Islet precursor cell (in vitro differentiated cells): Measurements from ENCODE around the gene MAPKAP1.

ENCODE experiments used
- DNase-seq: peaks from one replicate; pipeline ENCODE4 v3.0.0-alpha.2; 2018

Gene MAPKAP1

GRCh38 chr9:125532812-125533594 is 174.0 kb downstream of the MAPKAP1 start:
- no peak for DNase-seq

GRCh38 chr9:125532412-125532811 is 174.6 kb downstream of the MAPKAP1 start:
- DNase-seq: no peak

GRCh38 chr9:125529589-125530515 is 177.2 kb downstream of the MAPKAP1 start:
- DNase-seq: no peak

- DNase-seq: no peak
These were observed 177.9 kb downstream of the MAPKAP1 start for GRCh38 chr9:125529107-125529506.

- no peak for DNase-seq
These were observed 179.5 kb downstream of the MAPKAP1 start for GRCh38 chr9:125527471-125528002.

GRCh38 chr9:125525921-125526631 is 180.9 kb downstream of the MAPKAP1 start:
- no peak for DNase-seq

- DNase-seq: peak; percentile 68
These were observed 182.2 kb downstream of the MAPKAP1 start for GRCh38 chr9:125524583-125525355.

- no peak for DNase-seq
These were observed 183.3 kb downstream of the MAPKAP1 start for GRCh38 chr9:125523681-125524080.

GRCh38 chr9:125522328-125522725 is 184.7 kb downstream of the MAPKAP1 start:
- DNase-seq: no peak

GRCh38 chr9:125521462-125522327 is 185.3 kb downstream of the MAPKAP1 start:
- DNase-seq: no peak

GRCh38 chr9:125519734-125520133 is 187.3 kb downstream of the MAPKAP1 start:
- DNase-seq: no peak

GRCh38 chr9:125517577-125517976 is 189.4 kb downstream of the MAPKAP1 start:
- no peak for DNase-seq

- DNase-seq: no peak
These were observed 190.7 kb downstream of the MAPKAP1 start for GRCh38 chr9:125515983-125516940.

GRCh38 chr9:125515281-125515680 is 191.7 kb downstream of the MAPKAP1 start:
- DNase-seq: no peak

GRCh38 chr9:125514468-125514867 is 192.5 kb downstream of the MAPKAP1 start:
- DNase-seq: no peak

- peak; percentile 83 for DNase-seq
These were observed 193.2 kb downstream of the MAPKAP1 start for GRCh38 chr9:125513668-125514413.

GRCh38 chr9:125513303-125513667 is 193.7 kb downstream of the MAPKAP1 start:
- DNase-seq: no peak

GRCh38 chr9:125511789-125512660 is 195.0 kb downstream of the MAPKAP1 start:
- DNase-seq: no peak
